AG04450 (cell line): Measurements from ENCODE around the gene RPE65. TPM values are rescaled to one million over a fixed set of nuclear protein-coding genes. Genes with fewer than 3 reads are reported as not detected.

Experiments
- CTCF ChIA-PET: fragments of 300-600, 350-600 bp; formaldehyde crosslinking; extraction: SDS; loops from one replicate; lab custom pipeline; 2022; ENCODE audit warnings: antibody characterized with exemption, inconsistent platforms; lab: Charles Lee
- POLR2A ChIA-PET: fragments of 350-600 bp; formaldehyde crosslinking; extraction: SDS; loops from one replicate; lab custom pipeline; 2021; ENCODE audit warnings: antibody characterized with exemption, inconsistent platforms; lab: Yijun Ruan, JAX
- DNase-seq: peaks from one replicate; pipeline ENCODE4 v3.0.0-alpha.2; 2011; ENCODE audit warnings: low read depth, low spot score
- H3K27ac ChIP-seq: one replicate; pipeline ENCODE4 v1.5.1; 2012; ENCODE audit warnings: low read depth, low read length, control low read depth
- H3K27me3 ChIP-seq: one replicate; pipeline ENCODE4 v1.6.0; 2012; ENCODE audit warnings: low read length; ENCODE audit not compliant: control insufficient read depth, insufficient read depth
- H3K4me3 ChIP-seq: 2 replicates; pipeline ENCODE4 v1.5.1; 2011; ENCODE audit warnings: mild to moderate bottlenecking, low read depth, low read length, control low read depth
- H3K9me3 ChIP-seq: 2 replicates; pipeline ENCODE4 v1.5.1; 2012; ENCODE audit warnings: low read length; ENCODE audit not compliant: control insufficient read depth, insufficient read depth
- polyA minus RNA-seq: library from RNA; depleted of rRNA, polyadenylated mRNA; stranded (reverse); fragments of >200 nt; gene quantifications from 2 replicates; pipeline ENCODE4 v1.2.3, GENCODE V29; 2011; rRNA and poly(A)+ RNA removed
- polyA plus RNA-seq: library from polyadenylated mRNA; depleted of rRNA; stranded (reverse); fragments of >200 nt; gene quantifications from 2 replicates; pipeline ENCODE4 v1.2.3, GENCODE V29; 2011; rRNA removed
- TF ChIP-seq, protein P1 (sequence below): IDR thresholded peaks from 2 replicates; pipeline ENCODE4 v1.5.1; 2011; ENCODE audit warnings: low read depth, low read length, control low read depth, inconsistent platforms

Gene RPE65
- polyA plus RNA-seq, result not detected in 2 replicates
- not detected in 2 replicates for polyA minus RNA-seq

DNA sequence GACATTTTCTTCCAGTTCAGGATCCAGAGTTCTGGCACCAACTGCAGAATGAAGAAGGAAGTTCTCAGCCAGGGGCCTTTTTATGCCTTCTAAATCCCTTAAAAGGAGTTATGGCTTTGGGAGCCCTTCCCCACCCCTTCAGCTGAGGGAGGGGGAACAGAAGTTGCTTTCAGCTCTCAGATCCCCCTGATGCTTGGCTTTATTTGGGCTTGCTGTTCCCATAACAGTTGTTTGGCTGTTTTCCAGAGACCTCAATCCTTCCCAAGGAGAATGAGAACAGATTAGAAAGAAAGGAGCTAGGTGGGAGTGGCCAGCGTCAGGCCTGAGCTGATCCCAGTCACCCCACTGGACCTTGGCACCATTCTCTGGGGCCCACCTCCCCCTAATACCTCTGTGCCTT is at the start of gene RPE65:
Gene RPE65 (minus strand): TSS at position 54 of the 400 bp plus-strand sequence. CDS start 49 bp downstream, at position 5.
- H3K27me3 ChIP-seq, result no peaks in the 10 kb centered on the region
- DNase-seq, result no peak
- POLR2A ChIA-PET, result no interaction called here

GRCh38 chr1:68497358-68497698 is 47.6 kb upstream of the RPE65 start:
- Histone ChIP-seq H3K27me3 (no peaks in the 10 kb centered on the region), H3K4me3 (peak overlapping the region; percentile 94), H3K27ac (no peak overlapping the region), H3K9me3 (no peaks in the 10 kb centered on the region; the same call in 1 of the 2 replicates)
- CTCF ChIA-PET, result interaction anchor here (0.9 to 1.8 kb wide), 4 partner anchors 10 to 377 kb away, joined by 3 to 5 read pairs (median 4); no protein-coding TSS in a partner anchor
- DNase-seq, result no peak
- POLR2A ChIA-PET, result interaction anchor here (0.6 kb wide), 1 partner anchor 45 kb away, joined by 4 read pairs; no protein-coding TSS in a partner anchor
- TF ChIP-seq, protein P1, sequence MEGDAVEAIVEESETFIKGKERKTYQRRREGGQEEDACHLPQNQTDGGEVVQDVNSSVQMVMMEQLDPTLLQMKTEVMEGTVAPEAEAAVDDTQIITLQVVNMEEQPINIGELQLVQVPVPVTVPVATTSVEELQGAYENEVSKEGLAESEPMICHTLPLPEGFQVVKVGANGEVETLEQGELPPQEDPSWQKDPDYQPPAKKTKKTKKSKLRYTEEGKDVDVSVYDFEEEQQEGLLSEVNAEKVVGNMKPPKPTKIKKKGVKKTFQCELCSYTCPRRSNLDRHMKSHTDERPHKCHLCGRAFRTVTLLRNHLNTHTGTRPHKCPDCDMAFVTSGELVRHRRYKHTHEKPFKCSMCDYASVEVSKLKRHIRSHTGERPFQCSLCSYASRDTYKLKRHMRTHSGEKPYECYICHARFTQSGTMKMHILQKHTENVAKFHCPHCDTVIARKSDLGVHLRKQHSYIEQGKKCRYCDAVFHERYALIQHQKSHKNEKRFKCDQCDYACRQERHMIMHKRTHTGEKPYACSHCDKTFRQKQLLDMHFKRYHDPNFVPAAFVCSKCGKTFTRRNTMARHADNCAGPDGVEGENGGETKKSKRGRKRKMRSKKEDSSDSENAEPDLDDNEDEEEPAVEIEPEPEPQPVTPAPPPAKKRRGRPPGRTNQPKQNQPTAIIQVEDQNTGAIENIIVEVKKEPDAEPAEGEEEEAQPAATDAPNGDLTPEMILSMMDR, result no peak

More for the DNA sequence above, at the start of gene RPE65:
- CTCF ChIA-PET, result interaction anchor here (1.1 to 2.8 kb wide), 3 partner anchors 20 to 333 kb away, joined by 3 to 7 read pairs (median 3); no protein-coding TSS in a partner anchor
- Histone ChIP-seq H3K4me3 (no peak within 1 kb of the TSS), H3K9me3 (no peaks in the 10 kb centered on the region), H3K27ac (no peak within 1 kb of the TSS)
- TF ChIP-seq, protein P1, result no peak

DNA sequence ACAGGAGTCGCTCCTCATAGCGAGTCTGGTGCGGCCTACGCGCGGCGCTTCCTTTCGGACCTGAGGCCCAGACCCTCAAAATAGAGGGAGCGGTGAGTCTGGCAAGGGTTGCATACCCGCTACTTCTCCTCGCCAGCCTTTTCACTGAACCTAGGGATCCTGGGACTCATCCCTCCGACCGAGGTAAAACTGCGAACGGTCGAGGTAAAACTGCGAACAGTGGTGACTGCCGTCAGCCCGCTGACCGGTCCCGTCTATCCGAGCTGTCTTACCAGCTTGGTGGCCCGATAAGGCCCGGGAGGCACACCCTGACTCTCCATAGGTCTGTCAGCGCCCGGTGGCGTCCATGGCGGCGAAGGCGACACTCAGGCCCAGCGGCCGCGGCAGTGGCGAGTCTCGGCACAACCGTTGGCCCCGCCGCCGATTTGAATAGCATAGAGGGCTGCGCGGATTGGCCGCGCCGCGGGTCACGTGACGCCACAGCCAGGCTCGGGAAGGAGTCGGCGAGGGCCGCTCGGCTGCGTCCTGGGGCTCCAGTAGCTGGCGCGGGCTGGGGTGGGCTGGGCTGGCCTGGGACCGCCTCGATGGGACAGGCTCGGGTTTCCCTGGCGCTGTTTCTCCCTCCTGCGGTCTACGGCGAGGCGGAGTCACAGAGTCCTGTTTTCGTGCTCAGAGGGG is 47.1 kb upstream of the RPE65 start, which contains the start of gene DEPDC1:
Gene DEPDC1 (minus strand): TSS at position 403 of the 678 bp plus-strand sequence. CDS start 83 bp downstream, at position 320.
- Histone ChIP-seq H3K9me3 (no peaks in the 10 kb centered on the region; the same call in 1 of the 2 replicates), H3K27me3 (no peaks in the 10 kb centered on the region), H3K27ac (peak within 1 kb of the TSS; percentile 32), H3K4me3 (peak within 1 kb of the TSS; percentile 94)
- DNase-seq, result peak; percentile 74
- POLR2A ChIA-PET, result interaction anchor here (0.6 kb wide), 1 partner anchor 44 kb away, joined by 4 read pairs; no protein-coding TSS in a partner anchor
- CTCF ChIA-PET, result interaction anchor here (0.6 to 1.8 kb wide), 5 partner anchors 9 to 644 kb away, joined by 3 to 5 read pairs (median 4); no protein-coding TSS in a partner anchor
- TF ChIP-seq, protein P1, result no peak

DNA sequence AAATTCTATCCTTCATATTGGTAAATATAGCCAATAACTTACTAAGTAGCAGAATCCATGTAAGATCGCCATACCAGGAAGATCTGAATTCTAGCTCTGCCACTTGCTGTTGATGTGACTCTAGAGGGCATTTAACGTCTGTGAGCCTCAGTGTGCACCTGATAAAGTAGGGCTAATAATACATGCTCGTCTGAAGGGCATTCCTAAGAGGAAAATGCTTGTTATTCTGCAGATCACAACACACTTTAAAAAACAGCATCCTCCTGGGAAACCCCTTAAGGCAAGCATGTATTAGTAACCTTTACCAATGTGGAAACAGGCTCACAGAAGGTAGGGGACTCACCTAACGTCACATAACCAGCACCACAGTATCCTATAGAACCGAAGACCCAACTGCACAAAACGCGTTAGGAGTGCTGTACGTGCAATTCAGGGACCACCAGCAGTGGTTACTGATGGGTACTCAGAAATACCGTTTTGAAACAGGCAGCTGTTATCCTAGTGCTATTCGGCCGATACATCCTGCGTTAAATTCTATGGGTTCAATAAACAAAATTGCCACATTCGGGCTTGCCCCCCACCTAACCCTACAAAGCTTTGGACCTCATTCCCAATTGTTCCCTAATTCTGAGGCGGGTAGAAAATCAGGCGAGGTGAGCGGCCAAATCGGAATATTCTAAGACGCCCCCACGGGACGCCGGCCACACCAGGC is 46.4 kb upstream of the RPE65 start:
- ChIA-PET CTCF (interaction anchor here (1.1 to 1.8 kb wide), 2 partner anchors 26 to 376 kb away, joined by 4 to 5 read pairs; no protein-coding TSS in a partner anchor), POLR2A (no interaction called here)
- no peak for DNase-seq
- Histone ChIP-seq H3K27ac (peak overlapping the region; percentile 32), H3K27me3 (no peaks in the 10 kb centered on the region), H3K4me3 (peak overlapping the region; percentile 94), H3K9me3 (no peaks in the 10 kb centered on the region; the same call in 1 of the 2 replicates)
- TF ChIP-seq, protein P1, result no peak
